Ovary (tissue), 9 donors: ENCODE results near the gene NAALADL1. TPM values are rescaled to one million over a fixed set of nuclear protein-coding genes. Genes with fewer than 3 reads are reported as not detected.

Source experiments
- DNase-seq, 5 donors: peaks; one replicate each; pipeline ENCODE4 v3.0.0-alpha.2; 2019 to 2020
- H3K27ac ChIP-seq, 2 donors: fragments of 200-600 bp; one replicate each; pipeline versions ENCODE4 v1.5.1 to v1.8.0; 2019 to 2022
- H3K27me3 ChIP-seq: fragments of 200-600 bp; one replicate; pipeline ENCODE4 v1.8.0; 2022
- H3K36me3 ChIP-seq: fragments of 200-600 bp; sonication (generic); one replicate; pipeline ENCODE4 v1.5.1; 2019
- H3K4me1 ChIP-seq: one replicate; pipeline ENCODE4 v1.8.1; 2013; ENCODE audit warnings: mild to moderate bottlenecking, moderate library complexity; ENCODE audit not compliant: insufficient read depth
- H3K4me3 ChIP-seq: fragments of 200-600 bp; sonication (generic); one replicate; pipeline ENCODE4 v1.5.1; 2017
- H3K9me3 ChIP-seq, 2 donors: fragments of 200-600 bp in 1 of 2; sonication (generic) in 1 of 2; one replicate each; pipeline versions ENCODE4 v1.5.1 to v1.8.1; 2013 to 2019; ENCODE audit warnings: mild to moderate bottlenecking in 1 of 2, moderate library complexity in 1 of 2
- CTCF ChIP-seq, 3 donors: fragments of 450-650 bp in 2 of 3; fragments of 200-600 bp in 1 of 3; IDR thresholded peaks; one replicate each; pipeline versions ENCODE4 v1.5.1 to v1.8.0; 2016 to 2022; ENCODE audit warnings: antibody characterized with exemption in 3 of 3, mild to moderate bottlenecking in 1 of 3
- EP300 ChIP-seq: sonication (generic); formaldehyde crosslinking; IDR thresholded peaks from one replicate; pipeline ENCODE4 v1.6.1; 2017; ENCODE audit warnings: antibody characterized with exemption
- POLR2A ChIP-seq: fragments of 450-650 bp; IDR thresholded peaks from one replicate; pipeline ENCODE4 v1.6.1; 2017; ENCODE audit warnings: antibody characterized with exemption, mild to moderate bottlenecking, moderate library complexity
- WGBS, 3 donors: extraction: QIAGEN DNeasy Blood & Tissue Kit in 1 of 3; methylation state at CpG; one replicate each; pipeline versions ENCODE4 v1.1.5 to v1.1.7; 2013 to 2017; 5-methylcytosine and 5-hydroxymethylcytosine counted together
- intact Hi-C, 4 donors: fragments of 100-400 bp; cut with DNase I; formaldehyde crosslinking; loops; one replicate each; pipeline versions ENCODE4 v1.11.0 to v1.15.1; 2022 to 2023
- polyA plus RNA-seq, 2 donors: library from polyadenylated mRNA; stranded (reverse); fragments of 200-250 nt in 1 of 2; fragments of 350-450 nt in 1 of 2; fragmentation: Illumina TruSeq in 1 of 2; extraction: RNeasy Lipid Tissue Mini Kit (QIAGEN cat#74804) in 1 of 2; gene quantifications; one replicate each; pipeline ENCODE4 v1.2.3, GENCODE V29; 2013 to 2014
- total RNA-seq, 7 donors: library from RNA; depleted of rRNA in 2 of 7; stranded (reverse); fragments of >200 nt in 2 of 7; fragmentation: NEBNext Ultra II Directional in 3 of 7; extraction: Animal tissue kit (Norgen Biotek cat#: 25700) in 3 of 7; gene quantifications; one replicate each; pipeline versions ENCODE4 v1.1.0 to v1.2.4, GENCODE V29; 2016 to 2023
- donor health status: DM: no; HTN: no; CAD: no; lungs with moderate emphysema.
- donor health status: DM: no; HTN: no; CAD: no.
- donor health status: Bipolar disorder and iron deficiency.
- donor health status: DM: yes; HTN: yes; CAD: no.
- donor health status: DM: no; HTN: no; CAD: no.
- donor health status: DM: yes; HTN: yes; CAD: no.

The NAALADL1 gene
- total and polyA plus RNA-seq, 9 donors: 7.1 to 33.7 (median 17.6) TPM

- H3K36me3 ChIP-seq: no peaks in the 10 kb centered on the region
- TF ChIP-seq CTCF (IDR thresholded peaks at IDR 0.05) (no peak), POLR2A (no peak), EP300 (no peak)
Measured at GRCh38 chr11:65057526-65057925, 827 bp downstream of the NAALADL1 start.

GRCh38 chr11:65056999-65057398, 1.4 kb downstream of the NAALADL1 start:
- 84 to 89% (median 87%) methylated on average over 6 of the region's 6 CpGs for WGBS, 3 donors
- no peak for TF ChIP-seq POLR2A
- TF ChIP-seq CTCF (IDR thresholded peaks at IDR 0.05): no peak
- no peak for TF ChIP-seq EP300

More at GRCh38 chr11:65057526-65057925, 827 bp downstream of the NAALADL1 start:
- DNase-seq: no peak
- Histone ChIP-seq H3K4me1 (no peaks in the 10 kb centered on the region), H3K9me3 (no peaks in the 10 kb centered on the region), H3K27ac (no peak overlapping the region), H3K4me3 (no peak overlapping the region), H3K27me3 (no peaks in the 10 kb centered on the region)
- WGBS, 3 donors: 79 to 90% (median 89%) methylated on average over 7 of the region's 7 CpGs
- intact Hi-C loops: no loop called here

GRCh38 chr11:65055538-65055937, 2.8 kb downstream of the NAALADL1 start:
- Histone ChIP-seq H3K27me3 (no peaks in the 10 kb centered on the region), H3K36me3 (no peaks in the 10 kb centered on the region), H3K9me3 (no peaks in the 10 kb centered on the region), H3K4me1 (no peaks in the 10 kb centered on the region), H3K27ac (no peak overlapping the region), H3K4me3 (no peak overlapping the region)
- TF ChIP-seq POLR2A: no peak
- DNase-seq: no peak
- whole genome bisulfite sequencing, 3 donors: 72 to 92% (median 83%) methylated on average over 1 of the region's 1 CpG
- intact Hi-C loops: no loop called here

More at GRCh38 chr11:65056999-65057398, 1.4 kb downstream of the NAALADL1 start:
- Histone ChIP-seq H3K9me3 (no peaks in the 10 kb centered on the region), H3K4me1 (no peaks in the 10 kb centered on the region), H3K27me3 (no peaks in the 10 kb centered on the region), H3K36me3 (no peaks in the 10 kb centered on the region), H3K4me3 (no peak overlapping the region), H3K27ac (no peak overlapping the region)
- intact Hi-C loops: no loop called here
- DNase-seq: no peak

GRCh38 chr11:65053827-65054508, 4.4 kb downstream of the NAALADL1 start:
- TF ChIP-seq CTCF (IDR thresholded peaks at IDR 0.05): no peak
- no peak for TF ChIP-seq EP300
- no peak for TF ChIP-seq POLR2A
- WGBS, 3 donors: 40 to 44% (median 41%) methylated on average over 8 of the region's 8 CpGs
- H3K27me3 ChIP-seq: no peaks in the 10 kb centered on the region
- intact Hi-C loops: no loop called here
- DNase-seq: no peak
- no peak overlapping the region for H3K27ac ChIP-seq
- H3K4me1 ChIP-seq: no peaks in the 10 kb centered on the region
- no peaks in the 10 kb centered on the region for H3K36me3 ChIP-seq
- no peak overlapping the region for H3K4me3 ChIP-seq
- H3K9me3 ChIP-seq: no peaks in the 10 kb centered on the region

- no peak for TF ChIP-seq CTCF (IDR thresholded peaks at IDR 0.05)
- no peak for TF ChIP-seq POLR2A
- TF ChIP-seq EP300: no peak
- 61 to 68% (median 67%) methylated on average over 9 of the region's 9 CpGs for WGBS, 3 donors
- H3K27ac ChIP-seq: no peak overlapping the region
Measured at GRCh38 chr11:65051398-65051858, 6.9 kb downstream of the NAALADL1 start.

More at GRCh38 chr11:65051398-65051858, 6.9 kb downstream of the NAALADL1 start:
- Histone ChIP-seq H3K4me3 (no peak overlapping the region), H3K9me3 (no peaks in the 10 kb centered on the region), H3K27me3 (no peaks in the 10 kb centered on the region), H3K36me3 (no peaks in the 10 kb centered on the region), H3K4me1 (peaks cover 6% of the 10 kb centered on the region)
- intact Hi-C loops: no loop called here
- DNase-seq: no peak
